CD4-positive, alpha-beta T cell (primary cell): ENCODE measurements around the gene PBX2. TPM values are rescaled to one million over a fixed set of nuclear protein-coding genes. Genes with fewer than 3 reads are reported as not detected.

Experiments used
- ATAC-seq: fragments of 200-7000 bp; cut with Tn5 transposase; one replicate; pipeline ENCODE4 v1.10.0; 2022; ENCODE audit warnings: mild to moderate bottlenecking; ENCODE audit not compliant: poor library complexity
- CTCF ChIA-PET: fragments of 350-600 bp; sonication (Branson Sonifier 250); formaldehyde crosslinking; loops from one replicate; lab custom pipeline; 2021; ENCODE audit warnings: antibody characterized with exemption, inconsistent platforms; lab: Charles Lee
- POLR2A ChIA-PET: fragments of 350-600 bp; sonication (Branson Sonifier 250); formaldehyde crosslinking; loops from one replicate; lab custom pipeline; 2021; ENCODE audit warnings: antibody characterized with exemption, inconsistent platforms; lab: Charles Lee
- DNase-seq, 14 experiments: peaks; one replicate each; pipeline ENCODE4 v3.0.0-alpha.2; 2013 to 2020; ENCODE audit warnings: mixed read lengths in 2 of 14
- H3K27ac ChIP-seq, 2 donors: one replicate each; pipeline versions ENCODE4 v1.5.1 to v1.7.0; 2013; ENCODE audit warnings: low read length in 2 of 2, low read depth in 1 of 2, mild to moderate bottlenecking in 1 of 2
- H3K27me3 ChIP-seq, 2 experiments: 1 replicate in 1 of 2; 2 replicates in 1 of 2; pipeline versions ENCODE4 v1.6.1 to v1.7.0; 2013; ENCODE audit warnings: low read length in 2 of 2, control low read depth in 1 of 2, mild to moderate bottlenecking in 1 of 2, moderate library complexity in 1 of 2; ENCODE audit not compliant: insufficient read depth in 2 of 2, control insufficient read depth in 1 of 2
- H3K36me3 ChIP-seq: one replicate; pipeline ENCODE4 v1.6.1; 2013; ENCODE audit warnings: low read length, control low read depth; ENCODE audit not compliant: insufficient read depth
- H3K4me1 ChIP-seq: one replicate; pipeline ENCODE4 v1.6.1; 2013; ENCODE audit warnings: low read length, control low read depth; ENCODE audit not compliant: insufficient read depth
- H3K4me3 ChIP-seq: one replicate; pipeline ENCODE4 v1.5.1; 2013; ENCODE audit warnings: mild to moderate bottlenecking, low read length, moderate library complexity
- H3K9me3 ChIP-seq, 2 experiments: 1 replicate in 1 of 2; 2 replicates in 1 of 2; pipeline versions ENCODE4 v1.6.1 to v1.7.0; 2013; ENCODE audit warnings: low read length in 2 of 2, mild to moderate bottlenecking in 2 of 2, control low read depth in 1 of 2, moderate library complexity in 1 of 2; ENCODE audit not compliant: control insufficient read depth in 1 of 2, insufficient read depth in 1 of 2
- H3K27ac Mint-ChIP-seq: one replicate; pipeline ENCODE4 v1.8.0; 2020; ENCODE audit warnings: mixed read lengths
- H3K27me3 Mint-ChIP-seq: one replicate; pipeline ENCODE4 v1.8.0; 2021; ENCODE audit warnings: mixed read lengths
- H3K36me3 Mint-ChIP-seq: one replicate; pipeline ENCODE4 v1.8.0; 2021; ENCODE audit warnings: low read depth, mixed read lengths
- H3K4me1 Mint-ChIP-seq: one replicate; pipeline ENCODE4 v1.8.0; 2021; ENCODE audit warnings: low read depth, mixed read lengths
- H3K4me3 Mint-ChIP-seq: one replicate; pipeline ENCODE4 v1.8.0; 2020; ENCODE audit warnings: mild to moderate bottlenecking, mixed read lengths
- H3K9me3 Mint-ChIP-seq: one replicate; pipeline ENCODE4 v1.8.0; 2020; ENCODE audit warnings: mixed read lengths
- intact Hi-C, 2 experiments: fragments of 100-400 bp; cut with DNase I in 1 of 2; cut with micrococcal nuclease in 1 of 2; formaldehyde crosslinking; loops; one replicate each; pipeline versions ENCODE4 v1.15.1 to v1.9.0; 2023 to 2025; cut with DNase I, micrococcal nuclease
- total RNA-seq, 174 experiments: library from RNA in 2 of 174; stranded (reverse) in 2 of 174; gene quantifications; one replicate each; pipeline ENCODE4 v1.2.3 and lab custom pipeline; 2021 to 2026
- TF ChIP-seq, protein P1 (sequence below): fragments of 200-600 bp; IDR thresholded peaks from one replicate; pipeline ENCODE4 v1.8.0; 2022; ENCODE audit warnings: antibody characterized with exemption, mild to moderate bottlenecking

PBX2 gene
- total RNA-seq, 2 experiments from 2014 or later = 62.0 to 65.6 TPM

DNA sequence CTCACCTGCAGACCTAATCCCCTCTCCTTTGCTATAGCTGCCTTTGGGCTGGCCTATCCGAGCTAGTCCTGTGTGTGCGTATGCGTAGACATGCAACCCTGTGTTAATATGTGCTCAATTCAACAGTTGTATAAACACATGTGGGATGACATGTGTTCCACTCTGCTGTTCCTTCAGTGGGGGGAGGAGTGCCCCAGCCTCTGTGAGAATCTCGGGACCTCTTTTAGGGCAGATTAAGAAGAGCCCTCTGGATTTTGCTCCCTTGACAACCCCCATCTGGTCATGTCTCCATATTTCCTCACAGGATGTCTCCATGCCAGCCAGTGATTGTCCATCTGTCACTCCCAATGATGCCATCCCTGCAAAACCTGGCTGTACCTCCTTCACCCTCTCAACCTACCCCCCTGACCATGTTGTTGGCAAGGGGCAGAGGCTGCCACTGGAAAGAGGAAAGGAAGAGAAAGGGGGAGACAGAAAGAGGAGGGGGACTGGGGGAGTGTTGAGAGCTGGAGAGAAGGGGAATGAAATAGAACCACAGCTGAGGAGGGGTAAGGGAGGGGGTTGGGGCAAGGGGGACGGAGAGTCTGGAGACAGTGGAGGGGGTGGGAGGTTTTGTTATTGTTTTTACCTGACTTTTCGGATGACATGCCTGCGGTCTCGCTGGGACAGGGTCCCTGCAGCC lies 38.7 kb downstream of the PBX2 start:
- ATAC-seq = peak; percentile 19
- ChIA-PET POLR2A (interaction anchor here (0.6 to 2.2 kb wide), 4 partner anchors 20 to 602 kb away, joined by 3 to 8 read pairs (median 6); partner anchors contain the start of genes ATF6B and FKBPL), CTCF (interaction anchor here (1.7 to 1.8 kb wide), 2 partner anchors 33 to 44 kb away, joined by 4 read pairs; no protein-coding TSS in a partner anchor)
- Histone ChIP-seq H3K27me3 (peaks cover 11 to 26% of the 10 kb centered on the region in 2 experiments), H3K4me1 (peaks cover 69% of the 10 kb centered on the region), H3K27ac (no peak overlapping the region), H3K36me3 (no peaks in the 10 kb centered on the region), H3K4me3 (peak overlapping the region; percentile 32), H3K9me3 (peaks cover 0 to 11% of the 10 kb centered on the region in 2 experiments)
- H3K9me3 Mint-ChIP-seq = no peaks in the 10 kb centered on the region
- H3K27me3 Mint-ChIP-seq = peaks cover 32% of the 10 kb centered on the region
- H3K36me3 Mint-ChIP-seq = peaks cover 15% of the 10 kb centered on the region
- intact Hi-C loops = loop anchor here in 1 of 2 experiments (10.0 kb wide), 1 partner anchor 107 kb away; no protein-coding TSS in a partner anchor
- peak overlapping the region; percentile 73 for H3K27ac Mint-ChIP-seq
- H3K4me3 Mint-ChIP-seq = peak overlapping the region; percentile 72
- peak in 2 of 14 experiments; percentile 24 to 31 for DNase-seq
- TF ChIP-seq, protein P1, sequence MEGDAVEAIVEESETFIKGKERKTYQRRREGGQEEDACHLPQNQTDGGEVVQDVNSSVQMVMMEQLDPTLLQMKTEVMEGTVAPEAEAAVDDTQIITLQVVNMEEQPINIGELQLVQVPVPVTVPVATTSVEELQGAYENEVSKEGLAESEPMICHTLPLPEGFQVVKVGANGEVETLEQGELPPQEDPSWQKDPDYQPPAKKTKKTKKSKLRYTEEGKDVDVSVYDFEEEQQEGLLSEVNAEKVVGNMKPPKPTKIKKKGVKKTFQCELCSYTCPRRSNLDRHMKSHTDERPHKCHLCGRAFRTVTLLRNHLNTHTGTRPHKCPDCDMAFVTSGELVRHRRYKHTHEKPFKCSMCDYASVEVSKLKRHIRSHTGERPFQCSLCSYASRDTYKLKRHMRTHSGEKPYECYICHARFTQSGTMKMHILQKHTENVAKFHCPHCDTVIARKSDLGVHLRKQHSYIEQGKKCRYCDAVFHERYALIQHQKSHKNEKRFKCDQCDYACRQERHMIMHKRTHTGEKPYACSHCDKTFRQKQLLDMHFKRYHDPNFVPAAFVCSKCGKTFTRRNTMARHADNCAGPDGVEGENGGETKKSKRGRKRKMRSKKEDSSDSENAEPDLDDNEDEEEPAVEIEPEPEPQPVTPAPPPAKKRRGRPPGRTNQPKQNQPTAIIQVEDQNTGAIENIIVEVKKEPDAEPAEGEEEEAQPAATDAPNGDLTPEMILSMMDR = no peak
- peaks cover 71% of the 10 kb centered on the region for H3K4me1 Mint-ChIP-seq

DNA sequence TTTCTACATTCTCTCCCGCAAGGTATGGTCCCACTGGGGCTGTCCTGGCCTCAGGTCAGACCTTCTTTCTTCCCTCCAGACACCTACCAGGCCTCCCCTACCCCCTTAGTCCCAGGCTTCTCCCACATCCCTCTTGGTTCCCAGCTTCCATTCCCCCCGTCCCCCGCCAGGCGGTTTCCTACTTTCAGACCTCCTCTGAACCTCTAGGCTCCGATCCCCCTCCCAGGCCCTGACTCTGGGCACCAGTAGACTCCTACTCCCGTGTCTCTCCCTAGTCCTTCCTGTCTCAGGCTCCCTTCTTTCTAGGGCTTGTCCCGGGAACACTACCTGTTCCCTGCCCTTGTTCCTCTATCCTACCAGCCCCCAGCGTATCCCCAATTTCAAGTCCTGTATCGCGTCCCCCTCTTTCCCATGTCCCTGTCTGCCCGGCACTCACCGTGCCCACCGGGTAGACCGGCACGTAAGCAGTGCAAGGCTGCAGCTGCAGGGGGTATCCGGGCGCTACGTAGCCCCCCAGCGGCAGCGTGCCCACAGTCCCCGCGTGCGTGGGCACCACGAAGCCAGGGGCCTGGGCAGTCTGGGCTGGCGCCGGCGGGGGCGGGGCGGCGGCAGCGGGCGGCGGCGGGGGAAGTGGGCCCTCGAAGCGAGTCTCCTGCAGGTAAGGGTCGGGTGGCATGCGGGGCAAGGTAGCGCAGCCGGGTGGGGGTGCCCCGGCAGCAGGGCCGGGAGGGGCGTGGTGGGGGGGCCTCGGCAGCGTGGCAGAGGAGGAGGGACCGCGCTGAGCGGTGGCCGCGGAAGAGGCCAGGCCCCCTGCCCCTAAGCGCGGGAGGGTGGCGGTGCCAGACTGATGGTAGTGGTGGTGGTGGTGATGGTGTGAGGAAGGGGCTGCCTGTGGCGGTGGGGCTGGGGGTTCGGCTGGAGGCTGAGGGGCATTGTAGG lies 39.8 kb downstream of the PBX2 start:
- CTCF ChIA-PET = interaction anchor here (1.8 kb wide), 1 partner anchor 45 kb away, joined by 4 read pairs; no protein-coding TSS in a partner anchor

More for the DNA sequence above, 39.8 kb downstream of the PBX2 start:
- peaks cover 0 to 11% of the 10 kb centered on the region in 2 experiments for H3K9me3 ChIP-seq
- Mint-ChIP-seq H3K27ac (peak overlapping the region; percentile 73), H3K27me3 (peaks cover 32% of the 10 kb centered on the region), H3K9me3 (no peaks in the 10 kb centered on the region), H3K36me3 (peaks cover 15% of the 10 kb centered on the region), H3K4me3 (peak overlapping the region; percentile 76), H3K4me1 (peaks cover 65% of the 10 kb centered on the region)
- intact Hi-C loops = loop anchor here (5.0 to 10.0 kb wide), 2 partner anchors 42 to 105 kb away; partner anchors contain the start of genes GPSM3 (in 1 of the 2) and PBX2 (in 1 of the 2)
- ATAC-seq (no peak), DNase-seq (peak in 1 of 14 experiments; percentile 9)
- TF ChIP-seq, protein P1 = no peak
- no peak overlapping the region for H3K27ac ChIP-seq
- no peaks in the 10 kb centered on the region for H3K36me3 ChIP-seq
- POLR2A ChIA-PET = interaction anchor here (1.0 to 2.2 kb wide), 2 partner anchors 19 to 45 kb away, joined by 4 to 8 read pairs; partner anchors contain the start of gene FKBPL
- peaks cover 62% of the 10 kb centered on the region for H3K4me1 ChIP-seq
- H3K4me3 ChIP-seq = no peak overlapping the region
- H3K27me3 ChIP-seq = peaks cover 11 to 26% of the 10 kb centered on the region in 2 experiments
